H1 (cell line): ENCODE measurements around the gene ZCRB1. TPM values are rescaled to one million over a fixed set of nuclear protein-coding genes. Genes with fewer than 3 reads are reported as not detected.

ENCODE experiments used
- CTCF ChIA-PET: fragments of 300-600 bp; sonication (Branson Sonifier 250); formaldehyde crosslinking; loops from one replicate; lab custom pipeline; 2021; ENCODE audit not compliant: partially characterized antibody; lab: Charles Lee
- POLR2A ChIA-PET: fragments of 300-600 bp; sonication (Branson Sonifier 250); formaldehyde crosslinking; loops from one replicate; lab custom pipeline; 2021; ENCODE audit warnings: inconsistent platforms; ENCODE audit not compliant: partially characterized antibody; lab: Charles Lee
- DNase-seq, 2 experiments: peaks; one replicate each; pipeline versions ENCODE4 v3.0.0 to v3.0.0-alpha.2; 2010 to 2022; ENCODE audit warnings: low spot score in 2 of 2, low read depth in 1 of 2, mixed read lengths in 1 of 2
- FAIRE-seq: peaks from 2 replicates; lab custom pipeline; 2011; peaks lifted over from hg19 to GRCh38; lab: Jason Lieb, UNC
- H2AFZ ChIP-seq: 2 replicates; pipeline ENCODE4 v1.8.1; 2012; ENCODE audit warnings: low read length, inconsistent platforms
- H2AK5ac ChIP-seq: 2 replicates; pipeline ENCODE4 v1.6.1; 2013; ENCODE audit warnings: low read depth, low read length
- H2BK120ac ChIP-seq: replicated peaks from 2 replicates; pipeline ENCODE3; 2013; ENCODE audit warnings: low read depth, low read length, inconsistent platforms
- H2BK12ac ChIP-seq: 2 replicates; pipeline ENCODE4 v1.6.1; 2013; ENCODE audit warnings: low read depth, low read length
- H2BK15ac ChIP-seq: 2 replicates; pipeline ENCODE4 v1.6.1; 2013; ENCODE audit warnings: low read length
- H2BK20ac ChIP-seq: 2 replicates; pipeline ENCODE4 v1.6.1; 2013; ENCODE audit warnings: low read length
- H2BK5ac ChIP-seq: 2 replicates; pipeline ENCODE4 v1.6.1; 2013; ENCODE audit warnings: low read depth, low read length
- H3K14ac ChIP-seq: 2 replicates; pipeline ENCODE4 v1.6.1; 2013; ENCODE audit warnings: inconsistent platforms; ENCODE audit not compliant: insufficient read length
- H3K18ac ChIP-seq: 2 replicates; pipeline ENCODE4 v1.6.1; 2013; ENCODE audit warnings: low read length; ENCODE audit errors: extremely low read depth
- H3K23ac ChIP-seq: 2 replicates; pipeline ENCODE4 v1.6.1; 2013; ENCODE audit warnings: inconsistent platforms; ENCODE audit not compliant: insufficient read length
- H3K23me2 ChIP-seq: 2 replicates; pipeline ENCODE4 v1.6.1; 2013; ENCODE audit warnings: low read depth, low read length
- H3K27ac ChIP-seq: 2 replicates; pipeline ENCODE4 v1.6.1; 2011; ENCODE audit warnings: low read depth, low read length, inconsistent platforms
- H3K27me3 ChIP-seq, 4 experiments: replicated peaks in 1 of 4; 1 replicate in 1 of 4; 2 replicates in 3 of 4; pipeline versions ENCODE4 v1.6.1 to v1.8.1; 2011 to 2013; ENCODE audit warnings: low read length in 3 of 4, mild to moderate bottlenecking in 3 of 4, inconsistent platforms in 2 of 4, mixed read lengths in 2 of 4, moderate library complexity in 1 of 4; ENCODE audit not compliant: control insufficient read depth in 3 of 4, insufficient read depth in 3 of 4; ENCODE audit errors: extremely low read depth in 1 of 4
- H3K36me3 ChIP-seq, 4 experiments: 2 replicates each; pipeline versions ENCODE4 v1.6.1 to v1.8.1; 2011 to 2013; ENCODE audit warnings: mild to moderate bottlenecking in 4 of 4, low read length in 3 of 4, moderate library complexity in 2 of 4, control low read depth in 1 of 4, inconsistent platforms in 1 of 4; ENCODE audit not compliant: insufficient read depth in 4 of 4, control insufficient read depth in 2 of 4
- H3K4ac ChIP-seq: replicated peaks from 2 replicates; pipeline ENCODE3; 2013; ENCODE audit warnings: low read length, low read depth, mixed read lengths, inconsistent platforms; ENCODE audit not compliant: insufficient read length
- H3K4me1 ChIP-seq, 4 experiments: replicated peaks in 1 of 4; 1 replicate in 1 of 4; 2 replicates in 3 of 4; pipeline versions ENCODE4 v1.6.1 to v1.8.1; 2011 to 2013; ENCODE audit warnings: low read length in 3 of 4, inconsistent platforms in 2 of 4, mixed read lengths in 1 of 4; ENCODE audit not compliant: insufficient read depth in 4 of 4, control insufficient read depth in 3 of 4
- H3K4me2 ChIP-seq, 2 experiments: 2 replicates each; pipeline versions ENCODE4 v1.6.1 to v1.8.1; 2011 to 2013; ENCODE audit warnings: low read depth in 2 of 2, low read length in 2 of 2, control low read depth in 1 of 2, inconsistent platforms in 1 of 2, mild to moderate bottlenecking in 1 of 2; ENCODE audit not compliant: insufficient read depth in 1 of 2
- H3K4me3 ChIP-seq, 4 experiments: fragments of 200-600, 300-600 bp in 1 of 4; sonication (generic), shearing (Covaris generic), sonication (Bioruptor Twin) in 1 of 4; 2 replicates each; pipeline versions ENCODE4 v1.5.1 to v1.8.1; 2011 to 2016; ENCODE audit warnings: low read length in 4 of 4, low read depth in 3 of 4, control low read depth in 2 of 4, inconsistent platforms in 2 of 4, mild to moderate bottlenecking in 2 of 4, mixed read lengths in 1 of 4, moderate library complexity in 1 of 4; ENCODE audit not compliant: insufficient read depth in 2 of 4; ENCODE audit errors: extremely low read depth in 1 of 4
- H3K56ac ChIP-seq: replicated peaks from 2 replicates; pipeline ENCODE3; 2013; ENCODE audit warnings: low read depth, mild to moderate bottlenecking, mixed read lengths, low read length, inconsistent platforms; ENCODE audit not compliant: insufficient read length
- H3K79me1 ChIP-seq: 2 replicates; pipeline ENCODE4 v1.6.1; 2013; ENCODE audit warnings: low read depth, low read length, control low read depth
- H3K79me2 ChIP-seq, 2 experiments: 2 replicates each; pipeline versions ENCODE4 v1.6.1 to v1.8.1; 2012 to 2013; ENCODE audit warnings: low read length in 2 of 2, mild to moderate bottlenecking in 2 of 2, inconsistent platforms in 1 of 2; ENCODE audit not compliant: insufficient read depth in 2 of 2, control insufficient read depth in 1 of 2
- H3K9ac ChIP-seq, 4 experiments: replicated peaks in 1 of 4; 1 replicate in 1 of 4; 2 replicates in 3 of 4; pipeline versions ENCODE4 v1.6.1 to v1.8.1; 2011 to 2013; ENCODE audit warnings: low read depth in 3 of 4, low read length in 3 of 4, control low read depth in 2 of 4, mild to moderate bottlenecking in 2 of 4, moderate library complexity in 2 of 4, inconsistent platforms in 1 of 4; ENCODE audit errors: extremely low read depth in 1 of 4
- H3K9me3 ChIP-seq, 2 experiments: 2 replicates each; pipeline versions ENCODE4 v1.6.1 to v1.8.1; 2012 to 2013; ENCODE audit warnings: mild to moderate bottlenecking in 2 of 2, moderate library complexity in 2 of 2, control low read depth in 1 of 2, inconsistent platforms in 1 of 2, low read depth in 1 of 2, low read length in 1 of 2, mixed read lengths in 1 of 2; ENCODE audit not compliant: insufficient read depth in 2 of 2
- H4K20me1 ChIP-seq, 2 experiments: replicated peaks in 1 of 2; 2 replicates each; pipeline versions ENCODE3 to v1.8.1; 2011 to 2013; ENCODE audit warnings: inconsistent platforms in 2 of 2, low read length in 2 of 2, mild to moderate bottlenecking in 1 of 2; ENCODE audit not compliant: insufficient read depth in 2 of 2, control insufficient read depth in 1 of 2
- H4K5ac ChIP-seq: 2 replicates; pipeline ENCODE4 v1.6.1; 2013; ENCODE audit warnings: low read length, low read depth, mixed read lengths, inconsistent platforms; ENCODE audit not compliant: insufficient read length
- H4K8ac ChIP-seq: 2 replicates; pipeline ENCODE4 v1.8.0; 2013; ENCODE audit warnings: mild to moderate bottlenecking, moderate library complexity, low read length, inconsistent platforms; ENCODE audit not compliant: insufficient read depth; ENCODE audit errors: extremely low read depth
- H4K91ac ChIP-seq: replicated peaks from 2 replicates; pipeline ENCODE3; 2013; ENCODE audit warnings: low read length, mixed read lengths, inconsistent platforms; ENCODE audit not compliant: insufficient read length
- ASH2L ChIP-seq: fragments of 200-600, 300-600 bp; sonication (generic); IDR thresholded peaks from one replicate; pipeline ENCODE4 v1.7.1; 2017; ENCODE audit warnings: low read length
- BACH1 ChIP-seq: IDR thresholded peaks from 2 replicates; pipeline ENCODE4 v1.6.1; 2012; ENCODE audit warnings: low read length, improper control_type of control experiment
- CBX8 ChIP-seq: fragments of 300-800, 300-1000 bp; sonication (generic); IDR thresholded peaks from 2 replicates; pipeline ENCODE4 v1.7.1; 2016; ENCODE audit warnings: low read depth, low read length, borderline replicate concordance
- CEBPB ChIP-seq: IDR thresholded peaks from 2 replicates; pipeline ENCODE4 v1.6.1; 2012; ENCODE audit warnings: low read depth, low read length
- EZH2 ChIP-seq: fragments of 200-600 bp; sonication (generic); IDR thresholded peaks from 2 replicates; pipeline ENCODE4 v1.7.1; 2012; ENCODE audit warnings: low read depth, mild to moderate bottlenecking, moderate library complexity, low read length, inconsistent platforms; ENCODE audit not compliant: severe bottlenecking
- FOSL1 ChIP-seq: IDR thresholded peaks from 2 replicates; pipeline ENCODE4 v1.6.1; 2011; ENCODE audit warnings: mild to moderate bottlenecking, low read depth, low read length, moderate library complexity; ENCODE audit not compliant: insufficient read depth
- WGBS, 2 experiments: shearing (Covaris generic) in 1 of 2; methylation state at CpG; one replicate each; pipeline versions ENCODE4 v1.1.6 to v1.1.7; 2013 to 2015; ENCODE audit warnings: low lambda C conversion rate in 2 of 2, mixed read lengths in 2 of 2, inconsistent platforms in 1 of 2, low coverage in 1 of 2, missing lambda C conversion rate in 1 of 2; ENCODE audit not compliant: insufficient replicate concordance in 2 of 2, insufficient coverage in 1 of 2, insufficient read length in 1 of 2; ENCODE audit errors: extremely low coverage in 1 of 2, missing lambda C conversion rate in 1 of 2; 5-methylcytosine and 5-hydroxymethylcytosine counted together
- polyA plus RNA-seq, 7 experiments: library from polyadenylated mRNA; depleted of rRNA in 3 of 7; stranded (reverse) in 5 of 7; unstranded in 2 of 7; fragments of >200 nt in 5 of 7; fragments of 200-250 nt in 2 of 7; gene quantifications; 1 replicate in 5 of 7; 2 replicates in 1 of 7; 4 replicates in 1 of 7; pipeline versions ENCODE4 v1.2.1 to v1.2.3, GENCODE V29; 2011 to 2013; ENCODE audit warnings: missing spikeins in 2 of 7, mixed read lengths in 2 of 7
- total RNA-seq: library from RNA; stranded (reverse); fragmentation: NEBNext Ultra II Directional; extraction: Animal tissue kit (Norgen Biotek cat#: 25700); gene quantifications from 2 replicates; pipeline ENCODE4 v1.2.1, GENCODE V29; 2021
- TF ChIP-seq, protein P1 (sequence below): IDR thresholded peaks from 2 replicates; pipeline ENCODE4 v1.6.1; 2012; ENCODE audit warnings: inconsistent platforms
- TF ChIP-seq, protein P2 (sequence below): IDR thresholded peaks from 2 replicates; pipeline ENCODE4 v1.6.1; 2012; ENCODE audit warnings: low read length, inconsistent platforms

Gene ZCRB1
- total and polyA plus RNA-seq, 2 of the 8 experiments (the other 6 are each of a cell fraction or from before 2014, with no cell fraction given), result 22.0 to 52.5 TPM

- H3K36me3 ChIP-seq, result peaks cover 0 to 23% (median 1%) of the 10 kb centered on the region in 4 experiments; a peak in 3 of 8 replicates
- peaks cover 6% of the 10 kb centered on the region; the same call in 1 of the 2 replicates for H3K23me2 ChIP-seq
- no peak overlapping the region for H2AFZ ChIP-seq
- no peak overlapping the region for H3K9ac ChIP-seq
- H2BK120ac ChIP-seq, result no peak overlapping the region
- no peak overlapping the region for H4K5ac ChIP-seq
- H2BK15ac ChIP-seq, result no peak overlapping the region
- peaks cover 25 to 36% of the 10 kb centered on the region in 2 experiments for H3K79me2 ChIP-seq
- H3K14ac ChIP-seq, result no peak overlapping the region
- DNase-seq (no peak), FAIRE-seq (no peak)
- no peak overlapping the region for H2BK5ac ChIP-seq
- H3K27ac ChIP-seq, result no peak overlapping the region
- H4K91ac ChIP-seq, result no peak overlapping the region
- CTCF ChIA-PET, result no interaction called here
- POLR2A ChIA-PET, result no interaction called here
- H3K18ac ChIP-seq, result no peak overlapping the region
- no peak overlapping the region for H3K23ac ChIP-seq
- no peaks in the 10 kb centered on the region for H3K27me3 ChIP-seq
- H4K8ac ChIP-seq, result no peak overlapping the region
- no peaks in the 10 kb centered on the region for H3K9me3 ChIP-seq
- no peak overlapping the region for H2BK20ac ChIP-seq
- H3K4me1 ChIP-seq, result peaks cover 0 to 4% (median 1%) of the 10 kb centered on the region in 4 experiments; a peak in 4 of 7 replicates
- H3K56ac ChIP-seq, result no peak overlapping the region
- H3K4me3 ChIP-seq, result no peak overlapping the region
- no peak overlapping the region for H3K4ac ChIP-seq
- 0 out of 2 replicates have a peak, but pooled peaks cover 2% of the 10 kb centered on the region for H3K79me1 ChIP-seq
- H2BK12ac ChIP-seq, result no peak overlapping the region
- peaks cover 0 to 6% of the 10 kb centered on the region in 2 experiments for H4K20me1 ChIP-seq
- no peak overlapping the region for H2AK5ac ChIP-seq
- H3K4me2 ChIP-seq, result no peak overlapping the region
- WGBS, 2 experiments, result 83% methylated on average over 5 of the region's 6 CpGs; no CpG with 5 or more reads in 1 of the 2 experiments
- TF ChIP-seq EZH2, result no peak
- TF ChIP-seq ASH2L, result no peak
- TF ChIP-seq, protein P1, sequence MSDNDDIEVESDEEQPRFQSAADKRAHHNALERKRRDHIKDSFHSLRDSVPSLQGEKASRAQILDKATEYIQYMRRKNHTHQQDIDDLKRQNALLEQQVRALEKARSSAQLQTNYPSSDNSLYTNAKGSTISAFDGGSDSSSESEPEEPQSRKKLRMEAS, result no peak
- no peak for TF ChIP-seq CEBPB
- no peak for TF ChIP-seq BACH1
- no peak for TF ChIP-seq FOSL1
- TF ChIP-seq, protein P2, sequence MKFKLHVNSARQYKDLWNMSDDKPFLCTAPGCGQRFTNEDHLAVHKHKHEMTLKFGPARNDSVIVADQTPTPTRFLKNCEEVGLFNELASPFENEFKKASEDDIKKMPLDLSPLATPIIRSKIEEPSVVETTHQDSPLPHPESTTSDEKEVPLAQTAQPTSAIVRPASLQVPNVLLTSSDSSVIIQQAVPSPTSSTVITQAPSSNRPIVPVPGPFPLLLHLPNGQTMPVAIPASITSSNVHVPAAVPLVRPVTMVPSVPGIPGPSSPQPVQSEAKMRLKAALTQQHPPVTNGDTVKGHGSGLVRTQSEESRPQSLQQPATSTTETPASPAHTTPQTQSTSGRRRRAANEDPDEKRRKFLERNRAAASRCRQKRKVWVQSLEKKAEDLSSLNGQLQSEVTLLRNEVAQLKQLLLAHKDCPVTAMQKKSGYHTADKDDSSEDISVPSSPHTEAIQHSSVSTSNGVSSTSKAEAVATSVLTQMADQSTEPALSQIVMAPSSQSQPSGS, result no peak
- no peak for TF ChIP-seq CBX8
These were observed 2.0 kb downstream of the ZCRB1 start for GRCh38 chr12:42323856-42324255.
